Measurements from ENCODE around the gene MAP3K19.

MAP3K19 gene

DNA sequence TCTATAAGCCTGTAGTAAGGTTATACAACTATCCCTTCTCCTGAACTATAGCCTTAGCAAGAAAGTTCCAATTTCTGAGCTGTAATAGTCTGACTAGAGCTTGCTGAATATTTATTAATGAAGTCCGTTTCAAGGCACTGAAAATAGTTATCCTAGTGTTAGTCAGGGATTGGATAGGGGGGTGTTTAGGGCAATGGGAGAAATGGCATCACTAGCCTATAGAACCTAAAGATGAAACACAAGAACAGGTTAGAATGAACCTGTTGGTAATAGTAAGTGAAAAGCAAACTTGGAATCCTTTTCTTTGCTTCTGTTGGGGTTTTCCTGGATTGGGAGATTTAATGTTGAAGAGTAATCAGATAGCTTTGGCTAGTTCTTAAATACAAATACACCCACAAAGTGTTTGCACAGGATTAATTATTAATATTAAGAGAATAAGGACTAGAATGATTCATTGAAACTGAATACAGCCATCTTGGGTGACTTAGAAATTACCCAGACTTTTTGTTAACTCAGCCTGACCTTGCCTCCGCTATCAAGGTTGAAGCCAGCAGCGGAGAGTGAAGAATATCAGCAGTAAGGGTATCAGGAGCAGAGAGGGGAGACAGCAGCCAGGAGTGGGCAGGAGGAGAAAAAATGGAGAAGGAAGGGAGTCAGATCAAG lies 114.3 kb downstream of the MAP3K19 start:
- no peak for DNase-seq (ENCODE audit: low read depth)
- TF ChIP-seq, protein P1, sequence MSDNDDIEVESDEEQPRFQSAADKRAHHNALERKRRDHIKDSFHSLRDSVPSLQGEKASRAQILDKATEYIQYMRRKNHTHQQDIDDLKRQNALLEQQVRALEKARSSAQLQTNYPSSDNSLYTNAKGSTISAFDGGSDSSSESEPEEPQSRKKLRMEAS (IDR thresholded peaks at IDR 0.05; ENCODE audit: low read depth, low read length): no peak
- no peak for TF ChIP-seq MYC (IDR thresholded peaks at IDR 0.05; ENCODE audit: low read depth, low read length)
- no peak for TF ChIP-seq POLR2A (IDR thresholded peaks at IDR 0.05; ENCODE audit: extremely low read depth, insufficient read length)
- TF ChIP-seq, protein P2, sequence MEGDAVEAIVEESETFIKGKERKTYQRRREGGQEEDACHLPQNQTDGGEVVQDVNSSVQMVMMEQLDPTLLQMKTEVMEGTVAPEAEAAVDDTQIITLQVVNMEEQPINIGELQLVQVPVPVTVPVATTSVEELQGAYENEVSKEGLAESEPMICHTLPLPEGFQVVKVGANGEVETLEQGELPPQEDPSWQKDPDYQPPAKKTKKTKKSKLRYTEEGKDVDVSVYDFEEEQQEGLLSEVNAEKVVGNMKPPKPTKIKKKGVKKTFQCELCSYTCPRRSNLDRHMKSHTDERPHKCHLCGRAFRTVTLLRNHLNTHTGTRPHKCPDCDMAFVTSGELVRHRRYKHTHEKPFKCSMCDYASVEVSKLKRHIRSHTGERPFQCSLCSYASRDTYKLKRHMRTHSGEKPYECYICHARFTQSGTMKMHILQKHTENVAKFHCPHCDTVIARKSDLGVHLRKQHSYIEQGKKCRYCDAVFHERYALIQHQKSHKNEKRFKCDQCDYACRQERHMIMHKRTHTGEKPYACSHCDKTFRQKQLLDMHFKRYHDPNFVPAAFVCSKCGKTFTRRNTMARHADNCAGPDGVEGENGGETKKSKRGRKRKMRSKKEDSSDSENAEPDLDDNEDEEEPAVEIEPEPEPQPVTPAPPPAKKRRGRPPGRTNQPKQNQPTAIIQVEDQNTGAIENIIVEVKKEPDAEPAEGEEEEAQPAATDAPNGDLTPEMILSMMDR (IDR thresholded peaks at IDR 0.05; ENCODE audit: low read depth, low read length): no peak
- H3K4me3 ChIP-seq (ENCODE audit: low read depth, low read length): no peak overlapping the region

DNA sequence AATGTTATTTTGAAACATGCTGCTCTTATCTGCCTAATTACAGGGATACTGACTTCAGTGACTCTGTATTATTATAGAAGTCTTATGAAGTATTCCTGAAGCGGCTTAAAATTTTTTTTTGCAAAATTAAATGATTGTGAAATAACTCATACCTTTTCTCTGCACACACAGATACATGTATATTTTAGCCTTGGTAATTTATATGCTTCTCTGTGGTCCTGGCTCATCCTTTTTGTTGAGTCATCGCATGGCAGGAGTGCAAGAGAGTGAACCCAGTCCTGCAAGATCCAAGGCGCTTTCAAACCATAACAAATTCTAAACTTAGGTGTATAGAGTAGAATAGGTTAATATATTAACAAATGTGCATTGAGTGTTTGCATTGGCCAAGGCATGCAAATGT lies 120.1 kb downstream of the MAP3K19 start:
- TF ChIP-seq, protein P2 (IDR thresholded peaks at IDR 0.05; ENCODE audit: low read depth, low read length): no peak
- TF ChIP-seq MYC (IDR thresholded peaks at IDR 0.05; ENCODE audit: low read depth, low read length): no peak
- TF ChIP-seq, protein P1 (IDR thresholded peaks at IDR 0.05; ENCODE audit: low read depth, low read length): no peak
- no peak for TF ChIP-seq POLR2A (IDR thresholded peaks at IDR 0.05; ENCODE audit: extremely low read depth, insufficient read length)
- no peak overlapping the region for H3K4me3 ChIP-seq (ENCODE audit: low read depth, low read length)
- DNase-seq (ENCODE audit: low read depth): peak; percentile 42

DNA sequence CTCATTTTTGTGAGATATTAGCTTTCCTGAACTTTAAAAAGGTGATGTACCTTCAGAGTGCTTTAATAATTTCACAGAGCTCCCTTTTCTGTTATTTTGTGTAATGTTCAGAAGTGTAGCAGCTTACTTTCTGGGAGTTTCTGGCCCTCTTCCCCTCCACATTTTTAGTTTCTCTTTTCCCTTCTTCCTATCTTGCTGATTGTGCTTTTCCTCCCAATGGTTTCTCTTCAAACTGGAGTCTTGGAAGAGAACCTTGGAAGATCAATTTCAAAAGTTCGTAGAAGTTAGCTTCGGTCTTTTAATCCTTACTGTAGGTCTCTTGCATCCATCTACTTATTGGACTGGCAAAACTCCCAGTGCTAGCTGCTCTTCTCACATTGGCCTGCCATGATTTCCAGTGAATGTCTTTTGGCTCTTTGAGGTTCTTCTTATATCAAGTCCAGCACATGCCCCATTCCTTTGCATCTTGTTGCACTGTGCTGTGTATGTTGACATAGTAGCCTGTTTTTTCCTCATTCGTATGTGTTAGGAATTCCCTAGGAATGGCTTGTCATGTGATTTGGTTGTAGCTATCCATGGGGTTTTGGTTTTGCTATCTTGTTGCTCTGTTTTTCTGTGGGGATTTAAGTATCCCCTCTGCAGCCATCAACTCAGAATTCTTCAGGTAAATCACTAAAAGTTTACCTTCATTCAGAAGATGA lies 120.9 kb downstream of the MAP3K19 start:
- no peak for DNase-seq (ENCODE audit: low read depth)
- no peak for TF ChIP-seq POLR2A (IDR thresholded peaks at IDR 0.05; ENCODE audit: extremely low read depth, insufficient read length)
- TF ChIP-seq, protein P2 (IDR thresholded peaks at IDR 0.05; ENCODE audit: low read depth, low read length): no peak
- TF ChIP-seq, protein P1 (IDR thresholded peaks at IDR 0.05; ENCODE audit: low read depth, low read length): no peak
- TF ChIP-seq MYC (IDR thresholded peaks at IDR 0.05; ENCODE audit: low read depth, low read length): no peak
- no peak overlapping the region for H3K4me3 ChIP-seq (ENCODE audit: low read depth, low read length)

DNA sequence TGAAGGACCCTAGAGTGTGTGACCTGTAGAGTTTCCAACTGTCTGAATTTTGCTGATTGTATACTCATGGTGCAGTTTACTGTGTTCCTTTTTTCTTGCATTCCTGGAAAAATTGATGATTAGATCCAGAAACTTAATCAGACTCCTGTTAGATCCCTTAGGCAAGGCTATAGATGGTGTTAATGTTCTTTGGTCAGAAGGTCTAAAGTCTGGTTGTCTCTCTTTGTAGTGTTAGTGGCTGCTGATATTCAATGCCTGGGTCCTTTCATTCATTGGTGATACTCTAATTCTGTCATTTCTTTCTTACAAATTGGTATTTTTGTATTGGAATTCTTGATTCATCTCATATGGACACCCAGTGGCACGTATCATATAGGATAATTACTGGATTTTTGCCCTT lies 122.3 kb downstream of the MAP3K19 start:
- TF ChIP-seq, protein P1 (IDR thresholded peaks at IDR 0.05; ENCODE audit: low read depth, low read length): no peak
- TF ChIP-seq POLR2A (IDR thresholded peaks at IDR 0.05; ENCODE audit: extremely low read depth, insufficient read length) (no peak), MYC (IDR thresholded peaks at IDR 0.05; ENCODE audit: low read depth, low read length) (no peak)
- TF ChIP-seq, protein P2 (IDR thresholded peaks at IDR 0.05; ENCODE audit: low read depth, low read length): no peak
- H3K4me3 ChIP-seq (ENCODE audit: low read depth, low read length): no peak overlapping the region
- DNase-seq (ENCODE audit: low read depth): no peak

DNA sequence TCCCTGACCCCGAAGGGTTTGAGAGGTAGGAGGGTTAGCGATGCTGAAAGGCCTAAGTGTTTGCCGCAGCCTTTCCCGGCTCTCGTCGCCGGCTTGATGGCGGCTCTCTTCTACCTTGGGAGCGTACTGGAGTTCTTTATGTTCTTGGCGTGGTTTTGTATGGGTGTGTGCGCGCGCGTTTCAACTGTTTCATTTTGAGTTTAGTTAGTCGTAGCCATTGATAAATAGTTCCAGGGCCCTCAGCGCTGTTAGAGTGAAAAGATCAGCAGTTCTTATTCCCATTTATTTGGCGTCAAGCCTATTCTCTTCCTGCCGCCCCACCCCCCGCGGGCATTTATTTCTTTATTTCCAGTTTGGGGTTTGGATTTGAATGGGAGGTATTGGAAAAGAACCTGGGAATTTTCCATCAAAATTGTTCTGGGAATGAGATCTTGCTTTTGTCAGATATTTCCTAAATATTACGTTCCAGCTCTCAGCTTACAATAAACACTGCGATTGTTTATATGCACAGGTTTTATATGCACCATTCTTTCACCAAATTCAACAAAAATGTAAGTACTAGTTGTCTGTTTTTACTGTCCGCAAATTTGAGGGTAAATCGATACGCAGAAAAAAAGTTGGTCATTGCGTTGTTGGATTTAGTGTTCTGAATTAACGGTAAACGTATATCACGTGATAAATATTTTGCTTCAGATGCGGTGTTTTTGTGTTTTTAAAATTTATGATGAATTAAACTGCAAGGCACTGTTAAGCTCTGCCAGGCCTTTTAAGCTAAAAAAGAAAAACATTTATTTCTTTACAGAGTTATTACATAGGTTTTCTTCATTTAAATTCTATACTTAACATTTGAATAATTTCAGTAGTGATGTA lies 127.7 kb downstream of the MAP3K19 start:
- peak overlapping the region; percentile 98 for H3K4me3 ChIP-seq (ENCODE audit: low read depth, low read length)
- DNase-seq (ENCODE audit: low read depth): peak; percentile 66
- TF ChIP-seq POLR2A (IDR thresholded peaks at IDR 0.05; ENCODE audit: extremely low read depth, insufficient read length) (no peak), MYC (IDR thresholded peaks at IDR 0.05; ENCODE audit: low read depth, low read length) (no peak)
- TF ChIP-seq, protein P2 (IDR thresholded peaks at IDR 0.05; ENCODE audit: low read depth, low read length): no peak
- TF ChIP-seq, protein P1 (IDR thresholded peaks at IDR 0.05; ENCODE audit: low read depth, low read length): no peak
